Measurements from ENCODE around the gene MAPK1IP1L.
"Not testable (repeated sequence)": the region's sequence is repeated elsewhere in the genome, so short reads cannot be mapped to it uniquely, and the experiment has no call there.

GRCh38 chr14:55037995-55038394 lies 13.5 kb upstream of the MAPK1IP1L start:
- not testable (repeated sequence) for TF ChIP-seq CTCF (conservative IDR thresholded peaks at IDR 0.05; ENCODE audit: low read depth, low read length); RAD21 (IDR thresholded peaks at IDR 0.05; ENCODE audit: low read length); SMC3 (IDR thresholded peaks at IDR 0.05; ENCODE audit: low read depth, low read length); FOS (IDR thresholded peaks at IDR 0.05; ENCODE audit: low read depth, low read length)

Data from IMR-90 (cell line).